ENCODE data around the gene MOSMO.
A peak's percentile ranks its signal among the peaks of the same experiment; 100 is the strongest.
"Not testable (repeated sequence)": the region's sequence is repeated elsewhere in the genome, so short reads cannot be mapped to it uniquely, and the experiment has no call there.

The MOSMO gene

GRCh38 chr16:22034503-22034902 is 26.6 kb downstream of the MOSMO start:
- FAIRE-seq, result no peak

GRCh38 chr16:22035153-22035552 is 27.2 kb downstream of the MOSMO start:
- FAIRE-seq (no peak), DNase-seq (ENCODE audit: insufficient read length, low spot score) (no peak)

More at GRCh38 chr16:22034503-22034902, 26.6 kb downstream of the MOSMO start:
- no peak for DNase-seq (ENCODE audit: insufficient read length, low spot score)

GRCh38 chr16:22043882-22044281 is 36.0 kb downstream of the MOSMO start:
- not testable (repeated sequence) for FAIRE-seq; DNase-seq (ENCODE audit: insufficient read length, low spot score)

- not testable (repeated sequence) for DNase-seq (ENCODE audit: insufficient read length, low spot score); FAIRE-seq
These were observed 38.0 kb downstream of the MOSMO start for GRCh38 chr16:22045888-22046287.

- no peak for FAIRE-seq
- no peak for DNase-seq (ENCODE audit: insufficient read length, low spot score)
These were observed 43.1 kb downstream of the MOSMO start for GRCh38 chr16:22050963-22051362.

- FAIRE-seq (no peak), DNase-seq (ENCODE audit: insufficient read length, low spot score) (no peak)
These were observed 45.1 kb downstream of the MOSMO start for GRCh38 chr16:22052980-22053379.

GRCh38 chr16:22053921-22054341 is 46.0 kb downstream of the MOSMO start:
- FAIRE-seq (no peak), DNase-seq (ENCODE audit: insufficient read length, low spot score) (no peak)

- DNase-seq (ENCODE audit: insufficient read length, low spot score), result no peak
These were observed 47.1 kb downstream of the MOSMO start for GRCh38 chr16:22054847-22055590.

GRCh38 chr16:22055881-22056280 is 48.0 kb downstream of the MOSMO start:
- DNase-seq (ENCODE audit: insufficient read length, low spot score) (no peak), FAIRE-seq (no peak)

More at GRCh38 chr16:22054847-22055590, 47.1 kb downstream of the MOSMO start:
- peak; percentile 13 for FAIRE-seq

- DNase-seq (ENCODE audit: insufficient read length, low spot score) (no peak), FAIRE-seq (no peak)
These were observed 56.1 kb downstream of the MOSMO start for GRCh38 chr16:22063888-22064467.

- no peak for FAIRE-seq
- no peak for DNase-seq (ENCODE audit: insufficient read length, low spot score)
These were observed 57.3 kb downstream of the MOSMO start for GRCh38 chr16:22065252-22065651.

- DNase-seq (ENCODE audit: insufficient read length, low spot score) (no peak), FAIRE-seq (no peak)
These were observed 62.7 kb downstream of the MOSMO start for GRCh38 chr16:22070361-22071330.

GRCh38 chr16:22071331-22071910 is 63.5 kb downstream of the MOSMO start:
- DNase-seq (ENCODE audit: insufficient read length, low spot score) (no peak), FAIRE-seq (no peak)

GRCh38 chr16:22073350-22073749 is 65.4 kb downstream of the MOSMO start:
- DNase-seq (ENCODE audit: insufficient read length, low spot score) (no peak), FAIRE-seq (no peak)

- no peak for FAIRE-seq
- DNase-seq (ENCODE audit: insufficient read length, low spot score), result no peak
These were observed 67.3 kb downstream of the MOSMO start for GRCh38 chr16:22075043-22075757.

GRCh38 chr16:22075776-22076175 is 67.9 kb downstream of the MOSMO start:
- FAIRE-seq (no peak), DNase-seq (ENCODE audit: insufficient read length, low spot score) (no peak)

GRCh38 chr16:22077700-22078313 is 69.9 kb downstream of the MOSMO start:
- no peak for FAIRE-seq
- DNase-seq (ENCODE audit: insufficient read length, low spot score), result peak; percentile 54

- DNase-seq (ENCODE audit: insufficient read length, low spot score) (no peak), FAIRE-seq (no peak)
These were observed 70.7 kb downstream of the MOSMO start for GRCh38 chr16:22078656-22079055.

GRCh38 chr16:22081050-22081449 is 73.1 kb downstream of the MOSMO start:
- FAIRE-seq (no peak), DNase-seq (ENCODE audit: insufficient read length, low spot score) (no peak)

- no peak for FAIRE-seq
These were observed 78.5 kb downstream of the MOSMO start for GRCh38 chr16:22086440-22086839.

More at GRCh38 chr16:22086440-22086839, 78.5 kb downstream of the MOSMO start:
- no peak for DNase-seq (ENCODE audit: insufficient read length, low spot score)
